ENCODE measurements around the gene KCTD16.

- TF ChIP-seq EZH2 (IDR thresholded peaks at IDR 0.05; ENCODE audit: borderline replicate concordance) (no peak), CTCF (IDR thresholded peaks at IDR 0.05; ENCODE audit: poor library complexity) (no peak)
These were observed 37.5 kb upstream of the KCTD16 start for GRCh38 chr5:144133050-144133633.
